Heart left ventricle (tissue), 16 donors: ENCODE data around the gene CEP44. TPM values are rescaled to one million over a fixed set of nuclear protein-coding genes. Genes with fewer than 3 reads are reported as not detected.
"Not testable (repeated sequence)": the region's sequence is repeated elsewhere in the genome, so short reads cannot be mapped to it uniquely, and the experiment has no call there.

Source experiments
- ATAC-seq, 4 donors: fragments of 200-7000 bp; cut with Tn5 transposase; one replicate each; pipeline ENCODE4 v1.9.1; 2020 to 2022; ENCODE audit warnings: moderate library complexity in 4 of 4, mild to moderate bottlenecking in 3 of 4, moderate number of reproducible peaks in 1 of 4
- DNase-seq, 5 donors: peaks; one replicate each; pipeline ENCODE4 v3.0.0-alpha.2; 2020
- H3K27ac ChIP-seq, 12 donors: fragments of 200-600 bp; sonication (generic) in 4 of 12; one replicate each; pipeline versions ENCODE4 v1.5.0 to v1.8.0; 2016 to 2022; ENCODE audit warnings: mild to moderate bottlenecking in 2 of 12
- H3K27me3 ChIP-seq, 9 donors: fragments of 200-600 bp; sonication (generic) in 2 of 9; one replicate each; pipeline versions ENCODE4 v1.5.1 to v1.8.0; 2016 to 2022; ENCODE audit warnings: mild to moderate bottlenecking in 3 of 9
- H3K36me3 ChIP-seq, 9 donors: fragments of 200-600 bp; sonication (generic) in 2 of 9; one replicate each; pipeline versions ENCODE4 v1.5.0 to v1.8.0; 2018 to 2022; ENCODE audit warnings: mild to moderate bottlenecking in 2 of 9
- H3K4me1 ChIP-seq, 12 donors: fragments of 200-600 bp; sonication (generic) in 4 of 12; one replicate each; pipeline versions ENCODE4 v1.5.0 to v1.8.0; 2016 to 2022; ENCODE audit warnings: mild to moderate bottlenecking in 3 of 12
- H3K4me3 ChIP-seq, 12 donors: fragments of 200-600 bp; sonication (generic) in 4 of 12; one replicate each; pipeline versions ENCODE4 v1.5.0 to v1.8.0; 2017 to 2022; ENCODE audit warnings: mild to moderate bottlenecking in 9 of 12, moderate library complexity in 4 of 12
- H3K9me3 ChIP-seq, 12 donors: fragments of 200-600 bp; sonication (generic) in 4 of 12; one replicate each; pipeline versions ENCODE4 v1.5.0 to v1.8.0; 2016 to 2022; ENCODE audit warnings: mild to moderate bottlenecking in 1 of 12
- CTCF ChIP-seq, 12 donors: fragments of 200-600 bp; sonication (generic) in 4 of 12; IDR thresholded peaks; one replicate each; pipeline versions ENCODE4 v1.5.0 to v1.8.0; 2018 to 2022; ENCODE audit warnings: antibody characterized with exemption in 12 of 12, mild to moderate bottlenecking in 5 of 12
- POLR2A ChIP-seq, 2 donors: fragments of 450-650 bp; IDR thresholded peaks; one replicate each; pipeline ENCODE4 v1.6.1; 2017; ENCODE audit warnings: antibody characterized with exemption in 2 of 2, mild to moderate bottlenecking in 2 of 2, moderate library complexity in 2 of 2
- WGBS, 4 donors: extraction: QIAGEN DNeasy Blood & Tissue Kit in 2 of 4; methylation state at CpG; one replicate each; pipeline versions ENCODE4 v1.1.5 to v1.1.7; 2013 to 2018; 5-methylcytosine and 5-hydroxymethylcytosine counted together
- intact Hi-C, 10 donors: fragments of 100-400 bp; cut with DNase I; formaldehyde crosslinking; loops; one replicate each; pipeline versions ENCODE4 v1.11.1 to v1.14.2; 2022
- polyA plus RNA-seq, 2 donors: library from polyadenylated mRNA; stranded (reverse); fragments of 200-250 nt; gene quantifications; one replicate each; pipeline ENCODE4 v1.2.3, GENCODE V29; 2013
- total RNA-seq, 9 donors: library from RNA; depleted of rRNA in 2 of 9; stranded (reverse); fragments of >200 nt in 2 of 9; fragmentation: NEBNext Ultra II Directional in 3 of 9; extraction: Animal tissue kit (Norgen Biotek cat#: 25700) in 3 of 9; gene quantifications; one replicate each; pipeline versions ENCODE4 v1.1.0 to v1.2.4, GENCODE V29; 2016 to 2023
- donor health status: ischemic (EF 13 %, LVEDD 7.1; RV severe dilation, severe dysfunction).
- donor health status: healthy with polysubstance abuse.
- donor health status: DM: no; HTN: yes; CAD: no.
- donor health status: DM: no; HTN: no; CAD: no.
- donor health status: ischemic (EF 25% LVEDD 6.9; RV normal size, moderate dysfunction).
- donor health status: ischemic (EF 25% LVEDD 5.7; RV mildly dilated, moderate dysfunction).
- donor health status: healthy.
- donor health status: DM: yes; HTN: yes; CAD: no.
- donor health status: ischemic (EF 35%, LVEDD 5.7; RV mildly dilated, moderate dysfunction).
- donor health status: nonischemic (EF 11% LVEDD 7.7; RV severe dilation, severe dysfunction).
- donor health status: DM: yes; HTN: yes; CAD: no.
- donor health status: PGD.
- donor health status: ischemic (EF 29% LVEDD 5.4; RV normal size, mild dysfunction).
- donor health status: nonischemic (EF 23%, LVEDD 6.1; RV moderate dilation, normal function).

Gene CEP44
- total and polyA plus RNA-seq, 11 donors = 5.2 to 17.6 (median 9.6) TPM

GRCh38 chr4:174357321-174357720 lies 73.6 kb downstream of the CEP44 start:
- Histone ChIP-seq H3K9me3 (no peaks in the 10 kb centered on the region), H3K27me3 (peaks cover 0 to 4% (median 0%) of the 10 kb centered on the region in 9 donors), H3K36me3 (no peaks in the 10 kb centered on the region), H3K4me3 (no peak overlapping the region), H3K27ac (no peak overlapping the region), H3K4me1 (peaks cover 0 to 5% (median 0%) of the 10 kb centered on the region in 12 donors)
- TF ChIP-seq POLR2A (IDR thresholded peaks at IDR 0.05) = no peak
- no peak for TF ChIP-seq CTCF (IDR thresholded peaks at IDR 0.05)
- ATAC-seq = no peak
- 74 to 83% (median 81%) methylated on average over 4 of the region's 4 CpGs for WGBS, 4 donors
- intact Hi-C loops = no loop called here
- DNase-seq = no peak

GRCh38 chr4:174358410-174358809 lies 74.7 kb downstream of the CEP44 start:
- 56 to 73% (median 69%) methylated on average over 1 of the region's 1 CpG for WGBS, 4 donors
- H3K4me1 ChIP-seq = no peaks in the 10 kb centered on the region
- no peaks in the 10 kb centered on the region for H3K9me3 ChIP-seq
- no peak overlapping the region for H3K27ac ChIP-seq
- ATAC-seq = no peak
- no peaks in the 10 kb centered on the region for H3K36me3 ChIP-seq
- no peak overlapping the region for H3K4me3 ChIP-seq
- no peak for DNase-seq
- TF ChIP-seq CTCF (IDR thresholded peaks at IDR 0.05) (no peak), POLR2A (IDR thresholded peaks at IDR 0.05) (no peak)
- intact Hi-C loops = no loop called here
- peaks cover 0 to 4% (median 0%) of the 10 kb centered on the region in 9 donors for H3K27me3 ChIP-seq

GRCh38 chr4:174358829-174359228 lies 75.1 kb downstream of the CEP44 start:
- ATAC-seq (no peak), DNase-seq (no peak)
- TF ChIP-seq POLR2A (IDR thresholded peaks at IDR 0.05) (no peak), CTCF (IDR thresholded peaks at IDR 0.05) (no peak)
- no peaks in the 10 kb centered on the region for H3K4me1 ChIP-seq
- H3K4me3 ChIP-seq = no peak overlapping the region
- no peaks in the 10 kb centered on the region for H3K9me3 ChIP-seq
- 86 to 93% (median 89%) methylated on average over 1 of the region's 1 CpG for WGBS, 4 donors
- peaks cover 0 to 4% (median 0%) of the 10 kb centered on the region in 9 donors for H3K27me3 ChIP-seq
- intact Hi-C loops = no loop called here
- no peak overlapping the region for H3K27ac ChIP-seq
- H3K36me3 ChIP-seq = no peaks in the 10 kb centered on the region

GRCh38 chr4:174362340-174362739 lies 78.6 kb downstream of the CEP44 start:
- Histone ChIP-seq H3K4me1 (no peaks in the 10 kb centered on the region), H3K27me3 (peaks cover 0 to 4% (median 0%) of the 10 kb centered on the region in 9 donors), H3K4me3 (no peak overlapping the region), H3K36me3 (no peaks in the 10 kb centered on the region), H3K9me3 (no peaks in the 10 kb centered on the region), H3K27ac (no peak overlapping the region)
- no peak for TF ChIP-seq POLR2A (IDR thresholded peaks at IDR 0.05)
- no peak for TF ChIP-seq CTCF (IDR thresholded peaks at IDR 0.05)
- no peak for DNase-seq
- ATAC-seq = no peak
- intact Hi-C loops = loop anchor here in 4 of 10 donors (2.0 to 10.0 kb wide), 4 partner anchors 270 to 1175 kb away; no protein-coding TSS in a partner anchor
- WGBS, 4 donors = 79 to 92% (median 87%) methylated on average over 2 of the region's 2 CpGs

GRCh38 chr4:174363782-174364181 lies 80.1 kb downstream of the CEP44 start:
- not testable (repeated sequence) for DNase-seq, H3K27ac ChIP-seq, H3K4me1 ChIP-seq, H3K4me3 ChIP-seq, H3K36me3 ChIP-seq, ATAC-seq, H3K27me3 ChIP-seq, H3K9me3 ChIP-seq
- WGBS, 4 donors = 35 to 61% (median 50%) methylated on average over 1 of the region's 1 CpG
- intact Hi-C loops = loop anchor here in 7 of 10 donors (2.0 to 10.0 kb wide), 6 partner anchors 59 to 1174 kb away; no protein-coding TSS in a partner anchor
